Pancreas (tissue), 10 donors: ENCODE measurements around the gene PKNOX1. TPM values are rescaled to one million over a fixed set of nuclear protein-coding genes. Genes with fewer than 3 reads are reported as not detected.

Experiments used
- ATAC-seq, 4 donors: fragments of 200-7000 bp; cut with Tn5 transposase; one replicate each; pipeline versions ENCODE4 v1.8.0 to v1.9.1; 2020; ENCODE audit warnings: mild to moderate bottlenecking in 4 of 4, moderate library complexity in 4 of 4
- DNase-seq, 6 donors: peaks; one replicate each; pipeline ENCODE4 v3.0.0-alpha.2; 2020
- FAIRE-seq: peaks from 2 replicates; lab custom pipeline; 2012; peaks lifted over from hg19 to GRCh38; lab: Jason Lieb, UNC
- H3K27ac ChIP-seq, 4 donors: fragments of 200-600 bp; sonication (generic); 1 replicate in 3 of 4; 2 replicates in 1 of 4; pipeline versions ENCODE4 v1.5.0 to v1.8.0; 2020
- H3K27me3 ChIP-seq, 4 donors: fragments of 200-600 bp; one replicate each; pipeline ENCODE4 v1.8.0; 2021
- H3K36me3 ChIP-seq, 3 donors: fragments of 200-600 bp; sonication (generic) in 1 of 3; one replicate each; pipeline versions ENCODE4 v1.5.0 to v1.8.0; 2020 to 2021
- H3K4me1 ChIP-seq, 3 donors: fragments of 200-600 bp; one replicate each; pipeline ENCODE4 v1.8.0; 2021
- H3K4me3 ChIP-seq, 4 donors: fragments of 200-600 bp; sonication (generic) in 2 of 4; one replicate each; pipeline versions ENCODE4 v1.5.0 to v1.8.0; 2020 to 2021
- H3K9me3 ChIP-seq, 4 donors: fragments of 200-600 bp; one replicate each; pipeline ENCODE4 v1.8.0; 2021
- CTCF ChIP-seq, 4 donors: fragments of 200-600 bp; sonication (generic) in 3 of 4; IDR thresholded peaks; one replicate each; pipeline versions ENCODE4 v1.5.0 to v1.8.0; 2021; ENCODE audit warnings: antibody characterized with exemption in 4 of 4
- WGBS, 2 donors: extraction: QIAGEN DNeasy Blood & Tissue Kit; methylation state at CpG; one replicate each; pipeline ENCODE4 v1.1.7; 2013; 5-methylcytosine and 5-hydroxymethylcytosine counted together
- intact Hi-C, 3 donors: fragments of 100-400 bp; cut with DNase I; formaldehyde crosslinking; loops; one replicate each; pipeline versions ENCODE4 v1.11.1 to v1.14.2; 2022
- polyA plus RNA-seq, 2 donors: library from polyadenylated mRNA; stranded (reverse); fragments of 200-250 nt; gene quantifications; one replicate each; pipeline ENCODE4 v1.2.3, GENCODE V29; 2013
- total RNA-seq, 6 donors: library from RNA; stranded (reverse); fragmentation: NEBNext Ultra II Directional in 4 of 6; extraction: Animal tissue kit (Norgen Biotek cat#: 25700) in 4 of 6; gene quantifications; one replicate each; pipeline versions ENCODE4 v1.2.1 to v1.2.4, GENCODE V29; 2021 to 2023
- donor health status: healthy with polysubstance abuse.
- donor health status: DM: no; HTN: no; CAD: no; lungs with moderate emphysema.
- donor health status: DM: no; HTN: no; CAD: no.
- donor health status: control.
- donor health status: control.
- donor health status: Bipolar disorder and iron deficiency.
- donor health status: DM: yes; HTN: yes; CAD: no.
- donor health status: DM: no; HTN: no; CAD: no.
- donor health status: DM: no; HTN: no; CAD: no.
- donor health status: DM: yes; HTN: yes; CAD: no.

The PKNOX1 gene
- total and polyA plus RNA-seq, 8 donors = 5.2 to 10.2 (median 6.3) TPM

DNA sequence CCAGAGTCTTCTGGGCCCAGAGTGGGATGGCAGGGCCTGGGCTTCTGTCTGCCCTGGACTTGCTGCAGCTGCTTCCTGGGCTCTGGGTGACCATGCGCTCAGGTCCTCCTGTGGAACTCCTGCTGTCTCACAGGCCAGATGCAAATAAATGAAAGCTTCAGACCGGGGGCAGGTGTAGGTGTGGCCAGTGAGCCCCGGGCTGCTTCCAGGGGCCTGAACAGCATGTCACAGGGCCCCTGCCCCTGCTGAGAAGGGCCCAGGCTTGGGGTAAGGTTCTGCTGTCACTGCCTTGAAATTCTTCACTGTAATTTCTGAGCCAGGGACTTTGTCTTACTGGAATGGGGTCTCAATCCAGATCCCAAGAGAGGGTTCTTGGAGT is 2.5 kb upstream of the PKNOX1 start:
- Histone ChIP-seq H3K36me3 (no peaks in the 10 kb centered on the region), H3K27ac (peak overlapping the region in 2 of 4 donors; percentile 64 to 78), H3K4me1 (peaks cover 0 to 19% (median 6%) of the 10 kb centered on the region in 3 donors), H3K4me3 (no peak overlapping the region), H3K27me3 (no peaks in the 10 kb centered on the region), H3K9me3 (no peaks in the 10 kb centered on the region)
- WGBS, 2 donors = 77 to 86% methylated on average over 3 of the region's 3 CpGs
- ATAC-seq = no peak
- DNase-seq = no peak
- no peak for FAIRE-seq
- no peak for TF ChIP-seq CTCF (IDR thresholded peaks at IDR 0.05)
- intact Hi-C loops = no loop called here

DNA sequence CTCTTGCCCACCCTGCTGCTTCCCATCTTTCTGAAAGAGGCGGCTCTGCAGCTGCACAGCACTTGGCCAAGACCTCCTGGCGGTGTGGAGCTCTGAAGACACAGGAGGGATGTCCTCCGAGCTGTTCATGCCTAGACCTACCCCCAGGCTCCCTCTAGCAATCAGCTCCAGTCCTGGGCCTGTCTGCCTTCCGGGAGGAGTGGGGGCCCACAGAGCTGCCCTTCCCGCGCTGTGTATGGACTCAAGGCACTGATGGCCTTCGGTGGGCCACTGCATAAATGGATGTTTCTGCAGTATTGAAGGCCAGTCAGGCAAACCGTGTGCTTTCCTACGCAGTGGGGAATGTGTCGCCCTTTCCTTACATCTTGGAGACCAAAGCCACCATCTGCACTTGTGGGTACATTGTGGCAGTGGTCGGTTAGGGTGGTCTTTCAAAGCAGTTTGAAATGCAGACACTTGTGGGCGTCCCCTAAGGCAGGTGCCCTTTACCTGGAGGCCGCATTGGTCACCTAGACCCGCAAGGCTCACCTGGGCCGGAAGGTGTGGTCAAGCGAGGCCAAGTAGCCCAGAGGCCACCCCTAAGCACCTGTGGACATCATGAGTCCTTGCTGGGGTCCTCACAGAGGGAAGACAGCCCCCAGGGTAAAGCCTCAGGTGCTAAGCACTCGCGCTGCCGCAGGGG is 912 bp upstream of the PKNOX1 start:
- DNase-seq (peak in 5 of 6 donors; percentile 31 to 74 (median 45)), ATAC-seq (peak in 2 of 4 donors; percentile 40 to 52), FAIRE-seq (no peak)
- TF ChIP-seq CTCF (IDR thresholded peaks at IDR 0.05) = no peak
- intact Hi-C loops = no loop called here
- Histone ChIP-seq H3K27me3 (no peaks in the 10 kb centered on the region), H3K4me3 (peak overlapping the region; percentile 7 to 54 (median 38)), H3K27ac (peak overlapping the region; percentile 72 to 97 (median 86)), H3K36me3 (no peaks in the 10 kb centered on the region), H3K4me1 (peaks cover 0 to 19% (median 6%) of the 10 kb centered on the region in 3 donors), H3K9me3 (no peaks in the 10 kb centered on the region)
- WGBS, 2 donors = 50 to 56% methylated on average over 19 of the region's 19 CpGs

DNA sequence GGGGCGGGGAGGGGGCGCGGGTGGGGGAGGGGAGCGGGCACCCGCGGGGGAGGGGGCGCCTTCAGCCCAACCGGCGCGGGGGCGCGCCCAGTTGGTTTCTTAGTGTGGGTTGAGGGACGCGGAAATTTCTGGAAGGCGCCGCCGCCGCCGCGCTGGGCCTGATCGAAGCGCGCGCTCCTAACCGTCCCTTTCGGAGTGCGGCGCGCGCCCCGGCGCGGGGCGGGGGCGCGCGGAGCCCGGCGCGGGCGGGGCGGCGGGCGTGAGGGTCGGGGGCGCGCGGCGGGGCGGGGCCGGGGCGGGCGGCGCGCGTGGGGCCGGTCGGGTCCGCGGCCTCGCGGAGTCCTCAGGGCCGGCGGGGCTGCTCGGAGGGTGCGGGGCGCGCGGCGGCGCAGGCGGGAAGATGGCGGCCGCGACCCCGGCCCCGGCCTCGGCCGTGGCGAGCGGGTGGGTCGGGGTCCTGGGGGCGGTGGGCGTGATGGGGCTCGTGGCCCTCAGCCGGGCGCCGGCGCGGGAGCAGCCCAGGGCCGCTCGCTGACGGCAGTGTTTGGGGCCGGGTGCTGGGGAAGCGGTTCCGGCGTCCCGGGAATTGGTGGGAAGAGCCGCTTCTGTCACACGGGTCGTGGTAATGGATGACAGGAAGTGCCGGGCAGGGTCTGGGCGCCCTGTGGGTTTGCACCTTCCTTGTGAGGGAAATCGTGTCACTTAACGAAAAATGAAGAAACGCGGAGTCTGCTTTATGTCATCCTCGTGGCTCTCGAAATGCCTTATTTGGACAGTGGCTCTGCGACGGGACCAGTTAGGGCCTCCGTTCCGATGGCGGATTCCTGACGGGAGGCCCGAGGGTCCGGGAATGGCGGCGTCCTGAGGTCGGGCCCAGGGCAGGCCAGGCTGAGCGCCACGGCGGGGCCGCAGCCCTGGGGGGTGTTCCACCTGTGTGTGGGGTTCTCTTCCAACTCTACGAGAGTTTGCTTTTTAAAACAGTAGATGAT is 764 bp downstream of the PKNOX1 start:
- no peaks in the 10 kb centered on the region for H3K27me3 ChIP-seq
- no peaks in the 10 kb centered on the region for H3K36me3 ChIP-seq
- ATAC-seq (peak; percentile 1 to 22 (median 10)), DNase-seq (peak; percentile 63 to 85 (median 72)), FAIRE-seq (no peak)
- intact Hi-C loops = no loop called here
- peak overlapping the region; percentile 83 to 98 (median 96) for H3K27ac ChIP-seq
- H3K4me3 ChIP-seq = peak overlapping the region; percentile 29 to 79 (median 72)
- peaks cover 0 to 19% (median 6%) of the 10 kb centered on the region in 3 donors for H3K4me1 ChIP-seq
- H3K9me3 ChIP-seq = no peaks in the 10 kb centered on the region
- WGBS, 2 donors = 1% methylated on average over 58 to 119 of the region's 125 CpGs
- no peak for TF ChIP-seq CTCF (IDR thresholded peaks at IDR 0.05)

- no peak for TF ChIP-seq CTCF (IDR thresholded peaks at IDR 0.05)
- intact Hi-C loops = no loop called here
- WGBS, 2 donors = 27 to 32% methylated on average over 6 of the region's 6 CpGs
- Histone ChIP-seq H3K36me3 (no peaks in the 10 kb centered on the region), H3K4me3 (peak overlapping the region; percentile 29 to 79 (median 72)), H3K4me1 (peaks cover 0 to 19% (median 6%) of the 10 kb centered on the region in 3 donors), H3K9me3 (no peaks in the 10 kb centered on the region), H3K27me3 (no peaks in the 10 kb centered on the region), H3K27ac (peak overlapping the region; percentile 77 to 96 (median 92))
- ATAC-seq = no peak
- FAIRE-seq = no peak
- DNase-seq = no peak
Observed at GRCh38 chr21:42975886-42976608, 1.7 kb downstream of the PKNOX1 start.
